GM12875 (cell line): Measurements from ENCODE around the gene ITPR3.

Experiments used
- H3K4me3 ChIP-seq: one replicate; pipeline ENCODE4 v1.5.1; 2011; ENCODE audit warnings: low read depth, low read length, control low read depth
- TF ChIP-seq, protein P1 (sequence below): IDR thresholded peaks from 2 replicates; pipeline ENCODE4 v1.5.1; 2011; ENCODE audit warnings: low read depth, mild to moderate bottlenecking, control low read depth, inconsistent platforms, low read length, moderate library complexity, borderline replicate concordance; ENCODE audit not compliant: insufficient read depth

Gene ITPR3

DNA sequence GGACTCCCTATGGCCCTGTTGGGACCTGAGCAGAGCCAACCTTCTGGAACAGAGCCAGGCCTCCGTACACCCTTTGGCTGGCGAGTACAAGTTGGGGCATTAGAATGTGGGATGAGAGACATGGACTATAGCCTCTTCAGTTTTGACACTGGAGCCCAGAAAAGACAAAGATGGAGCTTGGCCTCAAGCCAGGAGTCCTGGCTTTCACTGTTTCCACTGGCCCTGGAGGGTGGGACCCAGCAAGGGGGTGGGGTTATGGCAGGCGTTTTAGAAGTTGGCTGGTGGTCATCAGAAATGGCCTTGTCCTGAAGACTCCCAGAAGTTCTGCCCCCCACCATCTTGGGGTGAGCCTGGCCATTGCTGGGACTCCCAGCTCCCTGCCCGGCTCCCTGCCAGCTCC is 21.8 kb downstream of the ITPR3 start:
- TF ChIP-seq, protein P1, sequence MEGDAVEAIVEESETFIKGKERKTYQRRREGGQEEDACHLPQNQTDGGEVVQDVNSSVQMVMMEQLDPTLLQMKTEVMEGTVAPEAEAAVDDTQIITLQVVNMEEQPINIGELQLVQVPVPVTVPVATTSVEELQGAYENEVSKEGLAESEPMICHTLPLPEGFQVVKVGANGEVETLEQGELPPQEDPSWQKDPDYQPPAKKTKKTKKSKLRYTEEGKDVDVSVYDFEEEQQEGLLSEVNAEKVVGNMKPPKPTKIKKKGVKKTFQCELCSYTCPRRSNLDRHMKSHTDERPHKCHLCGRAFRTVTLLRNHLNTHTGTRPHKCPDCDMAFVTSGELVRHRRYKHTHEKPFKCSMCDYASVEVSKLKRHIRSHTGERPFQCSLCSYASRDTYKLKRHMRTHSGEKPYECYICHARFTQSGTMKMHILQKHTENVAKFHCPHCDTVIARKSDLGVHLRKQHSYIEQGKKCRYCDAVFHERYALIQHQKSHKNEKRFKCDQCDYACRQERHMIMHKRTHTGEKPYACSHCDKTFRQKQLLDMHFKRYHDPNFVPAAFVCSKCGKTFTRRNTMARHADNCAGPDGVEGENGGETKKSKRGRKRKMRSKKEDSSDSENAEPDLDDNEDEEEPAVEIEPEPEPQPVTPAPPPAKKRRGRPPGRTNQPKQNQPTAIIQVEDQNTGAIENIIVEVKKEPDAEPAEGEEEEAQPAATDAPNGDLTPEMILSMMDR = no peak
- H3K4me3 ChIP-seq = no peak overlapping the region

DNA sequence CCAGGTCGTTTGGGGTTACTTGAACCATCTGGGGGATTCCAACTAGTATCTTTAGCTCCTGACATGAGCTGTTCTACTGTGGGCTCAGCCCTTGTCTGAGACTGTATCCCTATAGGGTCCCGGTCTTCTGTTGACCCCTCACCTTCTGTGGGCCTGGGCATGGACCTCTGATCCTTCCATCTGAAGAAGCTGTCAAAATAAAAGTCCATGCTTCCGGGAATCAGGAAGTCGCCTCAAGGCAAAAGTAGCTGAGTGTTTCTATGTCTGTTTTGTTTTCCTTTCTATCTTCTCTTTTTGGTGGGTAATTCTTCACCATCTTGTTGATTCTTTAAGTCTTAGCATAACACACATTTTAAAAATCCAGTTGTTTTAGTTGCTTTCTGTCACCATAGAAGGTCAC is 30.3 kb downstream of the ITPR3 start:
- TF ChIP-seq, protein P1 = no peak
- no peak overlapping the region for H3K4me3 ChIP-seq

DNA sequence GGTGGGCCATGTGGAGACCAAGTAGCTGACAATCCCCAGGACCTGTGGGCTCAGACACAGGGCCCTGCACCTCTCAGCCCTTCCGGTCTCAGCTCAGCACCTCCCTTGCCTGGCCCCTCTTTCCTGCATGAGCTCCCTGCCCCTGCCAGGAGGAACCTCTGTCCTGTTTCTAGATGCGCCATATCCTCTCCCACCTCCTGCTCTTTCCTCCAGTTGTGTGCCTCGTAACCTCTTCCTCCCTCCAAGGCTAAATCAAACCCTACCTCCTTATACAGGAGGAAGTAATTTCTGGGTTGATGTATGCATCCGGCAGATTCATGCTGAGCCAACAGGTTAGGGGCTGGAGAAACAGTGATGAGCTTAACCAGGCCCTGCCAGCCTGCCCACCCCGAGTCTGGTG is 30.9 kb downstream of the ITPR3 start:
- TF ChIP-seq, protein P1 = no peak
- no peak overlapping the region for H3K4me3 ChIP-seq

DNA sequence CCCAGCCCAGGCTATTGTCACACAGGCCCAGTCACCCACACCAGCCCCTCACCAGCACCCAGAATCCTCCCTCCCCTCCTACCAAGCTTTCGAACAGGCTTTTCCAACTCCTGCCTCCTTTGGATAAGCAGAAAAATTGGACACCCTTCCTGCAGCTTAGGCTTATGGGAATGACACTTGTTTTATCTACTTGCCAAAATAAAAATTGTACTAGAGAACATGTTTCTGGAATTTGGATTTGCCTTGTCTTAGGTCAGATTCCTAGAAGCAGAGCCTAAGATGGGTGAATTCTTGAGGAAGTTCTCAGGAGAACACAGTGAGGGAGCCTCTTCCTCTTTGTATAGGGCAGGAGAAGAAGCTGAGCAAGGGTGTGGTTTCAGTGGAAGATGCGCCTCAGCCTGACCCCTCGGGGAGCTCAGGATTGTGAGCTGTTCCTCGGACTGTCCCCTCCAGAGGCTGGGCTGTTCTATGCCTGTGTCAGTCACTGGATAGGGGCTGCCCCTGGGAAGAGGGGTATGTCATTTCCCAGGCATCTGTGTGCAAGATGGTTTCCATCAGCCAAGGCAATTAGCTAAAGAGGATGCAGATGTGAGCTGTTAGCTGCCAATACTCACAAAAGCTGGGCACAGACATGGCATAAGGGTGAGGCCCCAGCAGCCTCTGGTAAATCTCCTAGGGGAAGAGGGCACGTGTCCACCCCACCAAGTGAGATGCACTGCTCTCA is 33.9 kb downstream of the ITPR3 start:
- H3K4me3 ChIP-seq = no peak overlapping the region
- TF ChIP-seq, protein P1 = no peak

DNA sequence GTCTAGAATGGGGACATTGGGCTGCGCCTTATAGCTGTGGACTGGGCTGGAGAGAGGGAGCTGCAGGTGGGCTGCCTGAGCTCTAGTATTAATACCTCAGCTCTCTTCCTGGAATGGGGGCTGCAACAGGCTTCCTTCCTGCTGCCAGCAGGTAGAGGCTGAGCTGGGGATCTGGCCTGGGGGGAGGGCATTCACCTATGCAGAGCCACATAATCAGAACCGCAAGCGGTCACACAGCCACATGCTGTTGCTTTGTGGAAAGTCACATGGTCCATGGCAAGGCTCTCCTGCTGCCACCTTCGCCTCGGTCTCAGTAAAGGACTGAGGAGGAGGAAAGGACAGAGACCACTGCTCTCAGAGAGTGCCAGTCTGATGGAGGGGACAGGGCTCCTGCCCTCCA is 35.7 kb downstream of the ITPR3 start:
- TF ChIP-seq, protein P1 = no peak
- no peak overlapping the region for H3K4me3 ChIP-seq

DNA sequence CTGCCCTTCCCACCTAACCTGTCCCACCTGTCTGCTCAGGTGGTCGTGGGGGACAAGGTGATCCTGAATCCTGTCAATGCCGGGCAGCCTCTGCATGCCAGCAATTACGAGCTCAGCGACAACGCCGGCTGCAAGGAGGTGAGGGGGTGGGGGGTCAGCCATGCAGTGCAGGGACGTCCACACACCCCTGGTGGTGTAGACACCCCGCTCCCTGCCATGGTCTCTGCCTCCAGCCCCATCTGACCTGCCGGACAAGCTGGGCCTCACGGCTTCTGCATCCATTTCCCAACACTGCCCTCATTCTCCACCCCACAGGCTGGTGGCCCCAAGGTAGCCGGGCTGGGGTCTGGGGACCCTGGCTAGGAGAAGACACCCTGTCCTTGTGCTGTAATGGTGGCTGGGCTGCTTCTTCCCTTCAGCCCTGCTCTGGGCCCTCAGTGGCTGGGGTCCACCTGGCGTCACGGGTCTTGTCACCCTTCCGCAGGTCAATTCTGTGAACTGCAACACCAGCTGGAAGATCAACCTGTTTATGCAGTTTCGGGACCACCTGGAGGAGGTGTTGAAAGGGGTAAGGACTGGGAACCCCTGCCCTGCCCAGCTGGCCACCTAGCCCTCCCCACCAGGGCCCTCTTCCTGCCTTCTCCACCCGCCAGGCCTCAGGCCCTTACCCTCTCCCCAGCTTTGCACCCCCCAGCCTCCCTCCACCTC is 38.0 kb downstream of the ITPR3 start:
- no peak overlapping the region for H3K4me3 ChIP-seq
- TF ChIP-seq, protein P1 = no peak

DNA sequence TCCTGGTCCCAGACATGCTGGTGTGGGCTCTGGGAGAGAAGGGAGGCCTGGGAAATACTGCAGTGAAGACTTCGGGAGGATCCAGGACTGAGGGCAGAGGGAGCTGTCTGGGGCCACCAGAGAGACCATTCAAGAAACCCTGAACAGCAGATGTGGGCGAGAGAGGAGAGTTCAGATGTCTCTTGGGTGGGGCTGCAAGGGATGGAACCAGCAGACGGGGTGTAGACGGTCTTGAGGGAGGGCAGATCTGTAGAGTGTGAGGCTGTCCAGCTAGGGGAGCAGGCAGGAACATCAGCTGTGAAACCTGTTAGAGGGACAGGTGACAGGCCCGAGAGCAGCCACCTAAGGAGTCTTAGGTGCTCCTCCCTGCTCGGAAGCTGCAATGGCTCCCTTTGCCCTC is 38.9 kb downstream of the ITPR3 start:
- H3K4me3 ChIP-seq = no peak overlapping the region
- TF ChIP-seq, protein P1 = no peak
